22Rv1 (cell line): ENCODE data around the gene SLC35E1.

Source experiments
- H3K27ac ChIP-seq: fragments of 450-650 bp; 2 replicates; pipeline ENCODE4 v1.5.1; 2017
- ZFX ChIP-seq: fragments of 450-650 bp; IDR thresholded peaks from 2 replicates; pipeline ENCODE4 v1.6.1; 2017; ENCODE audit warnings: antibody characterized with exemption, borderline replicate concordance
- TF ChIP-seq, protein P1 (sequence below): fragments of 450-650 bp; IDR thresholded peaks from 2 replicates; pipeline ENCODE4 v1.5.1; 2017; ENCODE audit warnings: mild to moderate bottlenecking

The SLC35E1 gene

DNA sequence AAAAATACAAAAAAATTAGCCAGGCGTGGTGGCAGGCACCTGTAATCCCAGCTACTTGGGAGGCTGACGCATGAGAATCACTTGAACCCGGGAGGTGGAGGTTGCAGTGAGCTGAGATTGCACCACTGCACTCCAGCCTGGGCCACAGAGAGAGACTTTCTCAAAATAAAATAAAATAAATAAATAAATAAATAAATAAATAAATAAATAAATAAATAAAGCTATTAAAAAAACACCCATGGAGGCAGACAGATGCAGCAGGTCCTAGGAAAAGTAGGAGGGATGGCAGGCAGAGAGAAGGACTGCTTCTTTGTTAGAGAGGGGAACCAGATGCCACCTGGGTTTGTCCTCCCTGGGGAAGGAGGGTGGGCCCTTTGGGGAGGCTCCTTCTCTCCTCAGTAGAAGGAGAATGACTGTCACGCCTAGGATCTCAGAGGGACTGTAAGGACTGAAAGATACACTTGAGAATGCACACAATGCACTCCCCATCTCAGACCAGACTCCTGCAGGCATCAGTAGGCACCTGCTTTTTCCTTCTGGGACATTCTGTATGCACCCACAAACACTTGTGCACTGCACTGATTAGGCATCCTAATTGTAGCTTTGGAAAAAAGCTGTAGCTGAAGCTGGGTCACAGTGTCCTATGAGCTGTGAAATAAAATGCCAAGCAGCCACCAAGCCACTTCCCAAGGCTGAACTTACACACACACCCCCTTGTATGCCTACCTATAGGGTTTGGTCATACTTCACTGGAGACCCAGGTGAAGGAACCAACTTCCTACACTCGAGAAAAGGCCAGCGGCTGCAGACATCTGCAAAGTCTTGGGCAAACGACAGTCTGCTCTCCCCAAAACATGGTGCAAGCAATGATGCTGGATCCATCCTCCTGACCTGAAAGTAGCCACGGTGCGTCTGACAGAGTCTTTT, 18.9 kb upstream of the SLC35E1 start:
- no peak overlapping the region for H3K27ac ChIP-seq
- no peak for TF ChIP-seq ZFX
- TF ChIP-seq, protein P1, sequence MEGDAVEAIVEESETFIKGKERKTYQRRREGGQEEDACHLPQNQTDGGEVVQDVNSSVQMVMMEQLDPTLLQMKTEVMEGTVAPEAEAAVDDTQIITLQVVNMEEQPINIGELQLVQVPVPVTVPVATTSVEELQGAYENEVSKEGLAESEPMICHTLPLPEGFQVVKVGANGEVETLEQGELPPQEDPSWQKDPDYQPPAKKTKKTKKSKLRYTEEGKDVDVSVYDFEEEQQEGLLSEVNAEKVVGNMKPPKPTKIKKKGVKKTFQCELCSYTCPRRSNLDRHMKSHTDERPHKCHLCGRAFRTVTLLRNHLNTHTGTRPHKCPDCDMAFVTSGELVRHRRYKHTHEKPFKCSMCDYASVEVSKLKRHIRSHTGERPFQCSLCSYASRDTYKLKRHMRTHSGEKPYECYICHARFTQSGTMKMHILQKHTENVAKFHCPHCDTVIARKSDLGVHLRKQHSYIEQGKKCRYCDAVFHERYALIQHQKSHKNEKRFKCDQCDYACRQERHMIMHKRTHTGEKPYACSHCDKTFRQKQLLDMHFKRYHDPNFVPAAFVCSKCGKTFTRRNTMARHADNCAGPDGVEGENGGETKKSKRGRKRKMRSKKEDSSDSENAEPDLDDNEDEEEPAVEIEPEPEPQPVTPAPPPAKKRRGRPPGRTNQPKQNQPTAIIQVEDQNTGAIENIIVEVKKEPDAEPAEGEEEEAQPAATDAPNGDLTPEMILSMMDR: no peak

DNA sequence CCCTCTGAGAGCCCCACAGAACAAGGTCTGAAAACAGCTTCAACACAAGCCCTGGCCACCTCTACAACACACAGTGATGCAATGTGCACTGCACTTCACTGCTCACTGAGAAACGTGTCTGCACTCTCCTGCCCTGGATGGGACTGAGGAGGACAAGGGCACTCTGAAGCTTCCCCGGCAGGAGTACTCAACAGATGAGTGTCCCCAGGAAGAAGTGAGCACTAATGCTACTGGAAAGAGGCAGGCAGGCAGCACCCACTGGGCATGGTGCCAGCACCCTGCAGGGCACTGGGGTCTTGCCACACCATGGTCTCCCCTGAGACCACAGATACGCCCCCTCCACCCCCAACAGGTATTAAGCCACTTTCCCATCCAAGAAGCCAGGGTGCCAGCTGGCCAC, 17.7 kb upstream of the SLC35E1 start:
- H3K27ac ChIP-seq: no peak overlapping the region
- TF ChIP-seq, protein P1: no peak
- no peak for TF ChIP-seq ZFX

DNA sequence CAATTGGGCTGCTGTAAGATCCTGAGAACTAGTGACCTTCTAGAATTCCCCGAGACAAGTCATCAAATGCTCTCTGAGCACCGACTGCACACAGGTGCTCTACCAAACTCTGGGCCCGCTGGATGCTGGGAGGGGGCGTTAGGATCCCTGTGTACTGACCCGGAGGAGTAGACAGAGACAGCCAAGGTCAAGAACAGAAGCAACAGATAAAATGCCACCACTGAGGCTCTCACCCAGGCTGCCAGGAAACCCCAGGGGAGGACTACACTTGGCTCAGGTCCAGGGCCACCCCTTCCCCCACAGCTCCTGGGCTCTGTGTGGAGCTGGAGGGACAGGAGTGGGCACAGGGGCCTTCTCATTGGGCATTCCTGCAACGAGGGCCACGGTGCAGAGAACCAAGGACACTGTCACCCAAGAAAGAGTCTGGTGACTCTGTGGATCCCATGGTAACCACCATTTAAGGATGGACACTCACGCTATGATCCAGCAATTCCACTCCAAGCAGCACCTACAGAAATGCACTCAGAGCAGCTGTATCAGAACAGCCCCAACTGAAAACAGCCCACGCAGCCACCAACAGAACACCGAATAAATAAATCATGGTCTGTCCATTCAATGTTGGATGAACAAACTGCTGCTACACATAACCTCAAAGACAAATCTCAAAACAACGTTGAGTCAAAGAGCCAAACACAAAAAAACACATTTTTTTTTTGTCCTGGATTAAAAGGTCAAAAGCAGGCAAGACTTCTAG, 16.8 kb upstream of the SLC35E1 start:
- H3K27ac ChIP-seq: no peak overlapping the region
- TF ChIP-seq ZFX: no peak
- TF ChIP-seq, protein P1: no peak

DNA sequence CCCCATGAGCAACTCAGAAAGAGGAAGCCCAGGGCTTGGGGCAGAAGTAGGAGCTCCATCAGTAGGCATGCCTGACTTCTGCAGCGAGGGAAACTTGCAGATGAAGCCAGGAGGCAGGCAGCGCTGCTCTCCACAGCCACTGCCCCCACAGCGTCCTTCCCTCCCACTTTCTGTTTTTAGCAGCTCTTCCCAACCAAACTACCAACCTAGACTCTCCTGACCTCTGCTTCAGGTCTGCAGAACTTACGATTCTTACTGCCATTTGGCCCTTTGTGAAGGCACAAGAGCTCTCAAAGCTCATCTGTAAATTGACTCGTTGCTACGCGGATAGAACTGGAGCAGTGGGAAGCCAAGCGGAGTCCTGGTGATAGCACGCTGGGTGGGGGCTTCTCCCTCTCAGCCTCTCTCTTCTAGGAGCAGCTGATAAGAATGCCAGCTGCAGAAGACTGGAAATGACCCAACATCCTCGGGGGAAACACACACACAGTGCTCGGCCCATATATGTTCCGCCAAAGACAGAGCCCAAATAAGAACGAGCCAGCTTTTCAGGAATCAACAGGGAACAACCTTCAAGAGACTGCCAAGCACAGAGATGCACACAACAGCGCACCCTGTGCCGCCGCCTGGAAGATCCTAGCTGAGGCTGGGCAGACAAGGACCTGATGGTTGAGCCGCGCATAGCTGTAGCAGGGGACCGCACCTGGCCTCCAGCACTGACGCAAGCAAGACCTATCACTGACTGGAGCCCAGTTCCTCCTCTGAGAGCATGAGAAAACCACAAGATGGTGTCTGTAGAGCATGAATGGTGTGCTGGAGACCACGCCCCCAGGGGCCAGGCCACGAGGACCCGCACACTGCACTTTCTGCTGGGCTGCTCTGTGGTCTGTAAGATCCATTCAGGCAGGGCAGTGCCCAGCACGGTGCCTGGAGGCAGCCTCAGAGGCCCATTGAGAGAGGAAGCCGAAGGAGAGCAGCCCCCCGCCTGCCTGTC, 15.9 kb upstream of the SLC35E1 start:
- H3K27ac ChIP-seq: no peak overlapping the region
- TF ChIP-seq, protein P1: no peak
- no peak for TF ChIP-seq ZFX

DNA sequence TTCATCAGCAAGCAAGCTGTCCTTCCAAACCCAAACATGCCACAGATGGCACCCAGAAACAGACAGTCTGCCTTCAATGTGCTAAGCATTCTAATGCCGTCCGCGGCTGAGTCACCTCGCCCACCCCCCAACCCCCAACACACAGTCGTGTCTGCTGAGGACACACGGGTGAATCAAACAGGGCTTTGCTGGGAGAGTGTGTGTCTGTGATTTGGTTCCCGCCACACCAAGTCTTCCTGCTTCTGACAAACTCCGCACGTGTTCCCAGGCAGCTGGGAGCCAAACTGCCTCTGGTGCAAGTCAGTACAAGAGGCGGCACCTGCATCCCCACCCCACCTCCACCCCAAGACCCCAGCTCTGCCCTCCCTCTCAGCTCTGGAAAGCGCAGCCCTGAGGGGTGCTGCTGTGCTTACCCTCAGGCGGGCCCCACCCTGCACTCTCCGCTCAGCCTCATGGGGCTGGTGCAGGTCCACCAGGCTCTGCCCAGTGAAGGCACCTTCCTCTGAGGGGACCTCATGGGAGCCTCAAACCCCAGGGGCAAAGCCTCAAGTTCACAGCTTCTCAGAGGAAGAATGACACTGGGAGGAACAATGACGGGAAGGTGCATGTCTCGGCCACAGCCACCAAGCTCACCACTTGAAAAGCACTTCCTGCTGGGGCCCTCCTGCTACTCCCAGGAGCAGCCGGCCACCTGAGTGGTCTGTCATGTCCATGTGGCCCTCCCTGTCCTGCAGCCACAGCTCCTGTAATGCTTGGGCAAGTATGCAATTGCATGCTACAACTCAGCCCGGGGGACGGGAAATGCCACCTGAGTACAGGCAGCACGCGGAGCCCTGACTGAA, 15.0 kb upstream of the SLC35E1 start:
- TF ChIP-seq ZFX: no peak
- TF ChIP-seq, protein P1: no peak
- no peak overlapping the region for H3K27ac ChIP-seq

DNA sequence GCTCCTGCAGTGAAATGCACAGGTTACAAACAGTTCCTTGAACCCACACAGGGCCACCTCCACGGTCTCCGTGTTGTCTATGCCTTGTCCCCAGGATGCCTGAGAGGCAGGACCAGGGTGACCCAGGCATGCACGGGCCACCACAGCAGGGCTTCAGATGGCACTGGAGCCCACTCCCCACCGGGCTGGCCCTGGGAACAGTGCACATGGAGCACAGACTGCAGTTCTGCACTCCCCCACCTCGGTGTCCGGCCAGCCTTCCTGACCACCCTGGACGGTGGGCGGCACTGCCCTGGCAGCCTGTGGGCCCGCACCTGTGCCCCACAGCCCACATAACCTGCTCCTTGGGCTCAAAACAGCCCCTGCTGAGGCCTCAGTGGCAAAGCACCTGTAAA, 14.3 kb upstream of the SLC35E1 start:
- no peak for TF ChIP-seq ZFX
- TF ChIP-seq, protein P1: no peak
- H3K27ac ChIP-seq: no peak overlapping the region
